ENCODE measurements around the gene CMTR1.
A peak's percentile ranks its signal among the peaks of the same experiment; 100 is the strongest.
"Not testable (repeated sequence)": the region's sequence is repeated elsewhere in the genome, so short reads cannot be mapped to it uniquely, and the experiment has no call there.

Gene CMTR1

GRCh38 chr6:37432916-37433656 is at the start of gene CMTR1:
CMTR1 (plus strand) TSS chr6:37433221; CDS start chr6:37435630, 2,409 bp downstream.
- no peaks in the 10 kb centered on the region for H3K27me3 ChIP-seq (ENCODE audit: control insufficient read depth, insufficient read depth, low read length)
- H3K9me3 ChIP-seq (ENCODE audit: control insufficient read depth, insufficient read depth, low read length): no peaks in the 10 kb centered on the region
- peak within 1 kb of the TSS; percentile 87 for H3K4me3 ChIP-seq (ENCODE audit: low read depth, low read length)
- H3K27ac ChIP-seq (ENCODE audit: low read depth, low read length): peak within 1 kb of the TSS; percentile 82
- peak within 1 kb of the TSS; percentile 73 for H3K9ac ChIP-seq (ENCODE audit: low read depth, low read length)
- H3K4me1 ChIP-seq (ENCODE audit: control insufficient read depth, insufficient read depth, low read length): peaks cover 6% of the 10 kb centered on the region; the same call in 1 of the 2 replicates
- peaks cover 24% of the 10 kb centered on the region for H3K36me3 ChIP-seq (ENCODE audit: control insufficient read depth, insufficient read depth, low read length)

DNA sequence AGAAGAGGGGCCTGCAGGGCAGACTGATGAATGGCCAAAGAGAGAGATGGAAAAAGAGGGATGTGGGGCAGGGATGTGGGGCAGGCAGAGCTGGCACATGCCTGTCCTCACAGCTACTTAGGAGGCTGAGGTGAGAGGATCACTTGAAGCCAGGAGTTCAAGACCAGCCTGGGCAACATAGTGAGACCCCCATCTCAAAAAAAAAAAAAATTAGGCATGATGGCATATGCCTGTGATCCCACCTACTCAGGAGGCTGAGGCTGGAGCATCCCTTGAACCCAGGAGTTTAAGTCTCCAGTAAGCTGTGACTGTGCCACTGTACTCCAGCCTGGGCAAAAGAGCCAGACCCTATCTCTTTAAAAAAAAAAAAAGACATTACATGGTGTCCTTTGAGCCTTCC is 44.4 kb upstream of the CMTR1 start:
- Histone ChIP-seq H3K9me3 (ENCODE audit: control insufficient read depth, insufficient read depth, low read length) (no peaks in the 10 kb centered on the region), H3K4me1 (ENCODE audit: control insufficient read depth, insufficient read depth, low read length) (no peaks in the 10 kb centered on the region), H3K27ac (ENCODE audit: low read depth, low read length) (no peak overlapping the region), H3K9ac (ENCODE audit: low read depth, low read length) (no peak overlapping the region), H3K27me3 (ENCODE audit: control insufficient read depth, insufficient read depth, low read length) (no peaks in the 10 kb centered on the region), H3K4me3 (ENCODE audit: low read depth, low read length) (no peak overlapping the region), H3K36me3 (ENCODE audit: control insufficient read depth, insufficient read depth, low read length) (peaks cover 77% of the 10 kb centered on the region)

DNA sequence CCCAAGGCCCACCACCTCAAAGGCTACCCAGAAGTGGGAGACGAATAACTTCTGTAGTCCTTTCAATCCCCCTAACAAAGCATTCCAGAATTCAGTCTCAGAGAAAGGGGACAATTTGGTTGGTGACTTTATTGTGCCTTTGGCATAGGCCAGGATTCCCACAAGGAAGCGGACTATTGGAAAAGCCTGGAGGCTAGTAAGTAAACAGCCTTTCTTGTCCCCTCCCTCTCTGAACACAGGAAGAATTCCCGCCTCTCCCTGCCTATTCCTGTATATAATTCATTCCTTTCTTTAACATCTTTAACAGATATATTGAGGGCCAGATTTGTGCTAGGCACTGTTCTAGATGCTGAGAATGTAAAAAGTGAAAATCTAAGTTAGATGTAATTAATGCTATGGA is 43.2 kb upstream of the CMTR1 start:
- Histone ChIP-seq H3K9me3 (ENCODE audit: control insufficient read depth, insufficient read depth, low read length) (no peaks in the 10 kb centered on the region), H3K27me3 (ENCODE audit: control insufficient read depth, insufficient read depth, low read length) (no peaks in the 10 kb centered on the region), H3K4me3 (ENCODE audit: low read depth, low read length) (no peak overlapping the region), H3K27ac (ENCODE audit: low read depth, low read length) (no peak overlapping the region), H3K36me3 (ENCODE audit: control insufficient read depth, insufficient read depth, low read length) (peaks cover 68% of the 10 kb centered on the region), H3K4me1 (ENCODE audit: control insufficient read depth, insufficient read depth, low read length) (no peaks in the 10 kb centered on the region), H3K9ac (ENCODE audit: low read depth, low read length) (no peak overlapping the region)

DNA sequence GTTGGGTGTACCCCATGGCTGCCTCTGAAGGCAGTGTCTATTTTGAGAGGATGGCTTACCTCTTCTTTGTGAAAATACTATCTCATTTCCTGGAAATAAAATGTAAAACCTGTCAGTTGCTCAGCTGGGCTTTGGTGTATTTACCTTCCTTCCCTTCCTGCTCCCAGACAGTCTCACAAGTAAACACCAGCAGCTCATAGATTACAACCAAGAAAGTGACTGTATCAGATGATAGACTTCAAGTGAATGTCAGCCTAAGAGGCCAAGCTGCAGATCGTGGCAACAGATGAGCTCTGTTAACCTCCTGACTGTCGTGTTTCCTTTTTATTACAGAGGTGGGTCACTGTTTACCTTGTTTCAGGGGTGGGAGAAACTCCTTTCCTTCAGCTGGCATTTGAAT is 41.9 kb upstream of the CMTR1 start:
- H3K9me3 ChIP-seq (ENCODE audit: control insufficient read depth, insufficient read depth, low read length): no peaks in the 10 kb centered on the region
- no peak overlapping the region for H3K4me3 ChIP-seq (ENCODE audit: low read depth, low read length)
- no peaks in the 10 kb centered on the region for H3K4me1 ChIP-seq (ENCODE audit: control insufficient read depth, insufficient read depth, low read length)
- H3K27me3 ChIP-seq (ENCODE audit: control insufficient read depth, insufficient read depth, low read length): no peaks in the 10 kb centered on the region
- no peak overlapping the region for H3K9ac ChIP-seq (ENCODE audit: low read depth, low read length)
- peaks cover 67% of the 10 kb centered on the region for H3K36me3 ChIP-seq (ENCODE audit: control insufficient read depth, insufficient read depth, low read length)
- H3K27ac ChIP-seq (ENCODE audit: low read depth, low read length): no peak overlapping the region

DNA sequence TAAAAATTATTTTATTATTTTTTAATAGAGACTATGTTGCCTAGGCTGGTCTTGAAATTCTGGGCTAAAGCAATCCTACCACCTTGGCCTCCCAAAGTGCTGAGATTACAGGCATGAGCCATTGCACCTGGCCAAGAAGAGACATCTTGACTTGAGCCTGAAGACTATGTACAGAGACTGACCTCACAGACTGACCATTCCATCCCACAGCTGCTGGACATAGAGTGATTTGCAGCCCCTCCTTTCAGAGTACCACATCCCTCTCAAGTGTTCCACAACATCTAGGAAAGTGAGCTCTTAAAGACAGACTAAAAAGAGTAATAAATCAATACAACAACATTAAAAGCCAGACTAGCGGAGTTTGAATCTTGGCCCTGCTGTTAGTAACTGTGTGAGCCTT is 40.2 kb upstream of the CMTR1 start:
- H3K36me3 ChIP-seq (ENCODE audit: control insufficient read depth, insufficient read depth, low read length): peaks cover 56% of the 10 kb centered on the region
- H3K4me1 ChIP-seq (ENCODE audit: control insufficient read depth, insufficient read depth, low read length): no peaks in the 10 kb centered on the region
- H3K27ac ChIP-seq (ENCODE audit: low read depth, low read length): no peak overlapping the region
- H3K27me3 ChIP-seq (ENCODE audit: control insufficient read depth, insufficient read depth, low read length): no peaks in the 10 kb centered on the region
- H3K4me3 ChIP-seq (ENCODE audit: low read depth, low read length): no peak overlapping the region
- H3K9me3 ChIP-seq (ENCODE audit: control insufficient read depth, insufficient read depth, low read length): no peaks in the 10 kb centered on the region
- H3K9ac ChIP-seq (ENCODE audit: low read depth, low read length): no peak overlapping the region

DNA sequence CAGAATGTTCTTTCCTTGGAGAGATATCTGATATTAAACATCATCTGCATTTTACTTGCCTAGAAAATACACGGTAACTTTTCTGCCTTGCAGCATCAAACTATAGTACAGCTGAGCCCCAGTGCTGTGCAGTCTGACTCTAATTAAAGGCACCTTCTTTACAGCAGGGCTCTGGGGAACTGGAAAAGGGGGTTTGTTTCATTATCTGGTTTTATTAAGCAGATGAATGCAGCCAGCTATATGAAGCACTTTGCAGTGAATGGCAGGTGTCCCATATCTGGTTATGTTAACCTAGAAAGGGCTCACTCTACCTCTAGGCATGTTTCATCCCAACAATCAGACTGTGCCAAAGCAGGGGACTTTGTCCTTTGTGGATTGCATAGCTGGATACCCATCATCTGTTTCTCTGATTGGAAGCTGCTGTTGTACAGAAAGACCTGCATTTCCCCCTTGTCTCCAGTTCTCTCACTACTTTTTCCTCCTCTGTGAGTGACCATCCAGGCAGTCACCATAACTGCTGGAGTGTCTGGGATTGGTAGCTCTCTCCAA is 39.6 kb upstream of the CMTR1 start:
- no peaks in the 10 kb centered on the region for H3K4me1 ChIP-seq (ENCODE audit: control insufficient read depth, insufficient read depth, low read length)
- no peak overlapping the region for H3K9ac ChIP-seq (ENCODE audit: low read depth, low read length)
- H3K9me3 ChIP-seq (ENCODE audit: control insufficient read depth, insufficient read depth, low read length): no peaks in the 10 kb centered on the region
- H3K27ac ChIP-seq (ENCODE audit: low read depth, low read length): no peak overlapping the region
- no peak overlapping the region for H3K4me3 ChIP-seq (ENCODE audit: low read depth, low read length)
- H3K27me3 ChIP-seq (ENCODE audit: control insufficient read depth, insufficient read depth, low read length): no peaks in the 10 kb centered on the region
- peaks cover 50% of the 10 kb centered on the region for H3K36me3 ChIP-seq (ENCODE audit: control insufficient read depth, insufficient read depth, low read length)

DNA sequence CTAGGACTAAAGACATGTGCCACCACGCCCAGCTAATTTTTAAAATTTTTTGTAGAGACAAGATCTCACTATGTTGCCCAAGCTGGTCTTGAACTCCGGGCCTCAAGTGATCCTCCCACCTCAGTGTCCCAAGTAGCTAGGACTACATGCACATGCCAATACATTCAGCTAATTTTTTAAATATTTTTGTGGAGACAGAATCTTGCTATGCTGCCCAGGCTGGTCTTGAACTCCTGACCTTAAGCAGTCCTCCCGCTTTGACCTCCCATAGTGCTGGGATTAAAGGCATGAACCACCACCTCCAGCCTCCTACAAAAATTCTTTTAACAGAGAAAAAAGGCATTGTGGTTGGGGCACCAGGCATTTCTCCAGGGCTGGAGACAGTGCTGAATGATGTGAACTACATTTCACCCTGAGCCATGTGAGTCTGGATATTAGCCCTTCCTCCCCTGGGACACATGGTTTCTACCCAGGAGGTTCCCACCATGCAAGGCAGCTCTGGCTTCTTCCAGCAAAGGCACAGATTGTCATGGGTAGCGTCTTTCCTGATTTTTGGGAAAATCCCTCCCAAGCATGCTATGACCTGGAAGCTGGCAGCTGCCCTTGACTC is 36.3 kb upstream of the CMTR1 start:
- Histone ChIP-seq H3K27ac (ENCODE audit: low read depth, low read length) (no peak overlapping the region), H3K27me3 (ENCODE audit: control insufficient read depth, insufficient read depth, low read length) (no peaks in the 10 kb centered on the region), H3K9me3 (ENCODE audit: control insufficient read depth, insufficient read depth, low read length) (no peaks in the 10 kb centered on the region), H3K9ac (ENCODE audit: low read depth, low read length) (no peak overlapping the region), H3K4me1 (ENCODE audit: control insufficient read depth, insufficient read depth, low read length) (no peaks in the 10 kb centered on the region), H3K4me3 (ENCODE audit: low read depth, low read length) (no peak overlapping the region), H3K36me3 (ENCODE audit: control insufficient read depth, insufficient read depth, low read length) (peaks cover 18% of the 10 kb centered on the region)

- Histone ChIP-seq H3K4me1 (ENCODE audit: control insufficient read depth, insufficient read depth, low read length) (no peaks in the 10 kb centered on the region), H3K27ac (ENCODE audit: low read depth, low read length) (no peak overlapping the region), H3K9me3 (ENCODE audit: control insufficient read depth, insufficient read depth, low read length) (no peaks in the 10 kb centered on the region), H3K4me3 (ENCODE audit: low read depth, low read length) (no peak overlapping the region), H3K9ac (ENCODE audit: low read depth, low read length) (no peak overlapping the region), H3K27me3 (ENCODE audit: control insufficient read depth, insufficient read depth, low read length) (no peaks in the 10 kb centered on the region), H3K36me3 (ENCODE audit: control insufficient read depth, insufficient read depth, low read length) (no peaks in the 10 kb centered on the region)
Observed at GRCh38 chr6:37399131-37399530, 33.9 kb upstream of the CMTR1 start.

DNA sequence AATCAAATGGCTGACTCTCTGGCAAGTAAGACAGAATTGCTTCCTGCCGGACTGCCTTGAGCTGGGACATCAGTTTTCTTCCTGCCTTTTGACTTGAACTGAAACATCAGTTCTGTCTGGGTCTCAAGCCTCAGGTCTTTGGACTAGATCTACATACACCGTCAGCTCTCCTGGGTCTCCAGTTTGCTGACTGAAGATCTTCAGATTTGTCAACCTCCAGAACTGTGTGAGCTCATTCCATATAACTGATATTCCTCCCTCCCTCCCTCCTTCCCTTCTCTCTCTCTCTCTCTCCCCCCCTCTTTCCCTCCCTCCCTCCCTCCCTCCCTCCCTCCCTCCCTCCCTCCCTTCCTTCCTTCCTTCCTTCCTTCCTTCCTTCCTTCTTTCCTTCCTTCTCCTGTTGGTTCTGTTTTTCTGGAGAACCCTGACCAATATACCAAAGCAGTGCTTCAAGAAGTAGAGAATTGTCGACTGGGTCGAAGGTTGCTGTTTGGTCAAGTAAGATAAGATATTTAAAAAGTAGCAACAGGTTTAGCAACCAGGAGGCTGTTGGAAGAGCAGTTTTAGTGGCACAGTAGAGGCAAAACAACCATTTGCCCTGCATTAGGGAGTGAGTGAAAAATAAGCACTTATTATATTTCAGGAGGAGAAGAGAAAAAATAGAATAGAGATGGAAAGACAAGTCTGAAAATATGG is 33.1 kb upstream of the CMTR1 start:
- Histone ChIP-seq H3K9ac (ENCODE audit: low read depth, low read length) (no peak overlapping the region), H3K4me3 (ENCODE audit: low read depth, low read length) (no peak overlapping the region), H3K9me3 (ENCODE audit: control insufficient read depth, insufficient read depth, low read length) (no peaks in the 10 kb centered on the region), H3K4me1 (ENCODE audit: control insufficient read depth, insufficient read depth, low read length) (no peaks in the 10 kb centered on the region), H3K27me3 (ENCODE audit: control insufficient read depth, insufficient read depth, low read length) (no peaks in the 10 kb centered on the region), H3K36me3 (ENCODE audit: control insufficient read depth, insufficient read depth, low read length) (no peaks in the 10 kb centered on the region), H3K27ac (ENCODE audit: low read depth, low read length) (no peak overlapping the region)

DNA sequence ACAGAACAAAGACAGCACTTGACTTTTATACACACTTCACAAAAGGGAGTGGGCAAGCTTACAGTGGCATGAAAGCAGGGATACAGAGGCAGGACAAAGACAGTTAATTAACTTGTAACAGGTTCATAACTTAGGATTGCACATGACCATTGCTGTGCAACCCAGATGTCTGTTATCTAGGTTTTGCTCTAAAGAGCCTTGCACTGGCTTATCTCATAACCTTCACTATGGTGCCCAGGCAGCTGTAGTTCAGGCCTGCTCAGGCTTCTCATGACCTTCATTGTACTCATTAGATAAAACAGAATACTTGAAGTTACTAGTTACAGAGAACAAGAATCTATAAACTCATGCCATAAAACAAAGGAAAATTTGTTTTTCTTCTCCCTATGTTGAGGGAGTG is 31.4 kb upstream of the CMTR1 start:
- H3K27ac ChIP-seq (ENCODE audit: low read depth, low read length); H3K27me3 ChIP-seq (ENCODE audit: control insufficient read depth, insufficient read depth, low read length); H3K4me3 ChIP-seq (ENCODE audit: low read depth, low read length); H3K9me3 ChIP-seq (ENCODE audit: control insufficient read depth, insufficient read depth, low read length); H3K36me3 ChIP-seq (ENCODE audit: control insufficient read depth, insufficient read depth, low read length); H3K4me1 ChIP-seq (ENCODE audit: control insufficient read depth, insufficient read depth, low read length); H3K9ac ChIP-seq (ENCODE audit: low read depth, low read length): not testable (repeated sequence)

Data from HUES48 (cell line).